Neural cell (in vitro differentiated cells): ENCODE data around the gene ANKRD45.

ENCODE experiments used
- EP300 ChIP-seq: fragments of 450-650 bp; conservative IDR thresholded peaks from 2 replicates; pipeline ENCODE4 v1.6.1; 2014; ENCODE audit warnings: antibody characterized with exemption, mild to moderate bottlenecking, moderate library complexity; ENCODE audit not compliant: poor library complexity, severe bottlenecking
- EZH2 ChIP-seq: fragments of 200-600, 300-800 bp; shearing (Covaris generic), sonication (generic); IDR thresholded peaks from 2 replicates; pipeline ENCODE4 v1.6.1; 2014; ENCODE audit warnings: antibody characterized with exemption, low read length, borderline replicate concordance, mild to moderate bottlenecking; ENCODE audit not compliant: insufficient read depth, poor library complexity, severe bottlenecking
- MXI1 ChIP-seq: fragments of 450-650 bp; conservative IDR thresholded peaks from 2 replicates; pipeline ENCODE4 v1.6.1; 2014; ENCODE audit warnings: antibody characterized with exemption, mild to moderate bottlenecking; ENCODE audit not compliant: poor library complexity, severe bottlenecking
- POLR2AphosphoS5 ChIP-seq: IDR thresholded peaks from 2 replicates; pipeline ENCODE4 v1.6.1; 2012
- RAD21 ChIP-seq: fragments of 450-650 bp; conservative IDR thresholded peaks from 2 replicates; pipeline ENCODE4 v1.6.1; 2014; ENCODE audit warnings: antibody characterized with exemption, mild to moderate bottlenecking, moderate library complexity
- SMC3 ChIP-seq: fragments of 450-650 bp; conservative IDR thresholded peaks from 2 replicates; pipeline ENCODE4 v1.6.1; 2014; ENCODE audit warnings: antibody characterized with exemption, mild to moderate bottlenecking, moderate library complexity; ENCODE audit not compliant: poor library complexity
- TAF1 ChIP-seq: IDR thresholded peaks from 2 replicates; pipeline ENCODE4 v1.6.1; 2012; ENCODE audit warnings: low read depth
- TF ChIP-seq, protein P1 (sequence below): fragments of 450-650 bp; IDR thresholded peaks from 2 replicates; pipeline ENCODE4 v1.5.1; 2014; ENCODE audit warnings: antibody characterized with exemption, mild to moderate bottlenecking, moderate library complexity; ENCODE audit not compliant: poor library complexity, severe bottlenecking
- TF ChIP-seq, protein P2 (sequence below): IDR thresholded peaks from 2 replicates; pipeline ENCODE4 v1.6.1; 2012; ENCODE audit warnings: borderline replicate concordance

- TF ChIP-seq EZH2 (no peak), POLR2AphosphoS5 (no peak), SMC3 (no peak), EP300 (no peak), TAF1 (no peak), MXI1 (no peak), RAD21 (no peak)
- TF ChIP-seq, protein P1, sequence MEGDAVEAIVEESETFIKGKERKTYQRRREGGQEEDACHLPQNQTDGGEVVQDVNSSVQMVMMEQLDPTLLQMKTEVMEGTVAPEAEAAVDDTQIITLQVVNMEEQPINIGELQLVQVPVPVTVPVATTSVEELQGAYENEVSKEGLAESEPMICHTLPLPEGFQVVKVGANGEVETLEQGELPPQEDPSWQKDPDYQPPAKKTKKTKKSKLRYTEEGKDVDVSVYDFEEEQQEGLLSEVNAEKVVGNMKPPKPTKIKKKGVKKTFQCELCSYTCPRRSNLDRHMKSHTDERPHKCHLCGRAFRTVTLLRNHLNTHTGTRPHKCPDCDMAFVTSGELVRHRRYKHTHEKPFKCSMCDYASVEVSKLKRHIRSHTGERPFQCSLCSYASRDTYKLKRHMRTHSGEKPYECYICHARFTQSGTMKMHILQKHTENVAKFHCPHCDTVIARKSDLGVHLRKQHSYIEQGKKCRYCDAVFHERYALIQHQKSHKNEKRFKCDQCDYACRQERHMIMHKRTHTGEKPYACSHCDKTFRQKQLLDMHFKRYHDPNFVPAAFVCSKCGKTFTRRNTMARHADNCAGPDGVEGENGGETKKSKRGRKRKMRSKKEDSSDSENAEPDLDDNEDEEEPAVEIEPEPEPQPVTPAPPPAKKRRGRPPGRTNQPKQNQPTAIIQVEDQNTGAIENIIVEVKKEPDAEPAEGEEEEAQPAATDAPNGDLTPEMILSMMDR: no peak
- TF ChIP-seq, protein P2, sequence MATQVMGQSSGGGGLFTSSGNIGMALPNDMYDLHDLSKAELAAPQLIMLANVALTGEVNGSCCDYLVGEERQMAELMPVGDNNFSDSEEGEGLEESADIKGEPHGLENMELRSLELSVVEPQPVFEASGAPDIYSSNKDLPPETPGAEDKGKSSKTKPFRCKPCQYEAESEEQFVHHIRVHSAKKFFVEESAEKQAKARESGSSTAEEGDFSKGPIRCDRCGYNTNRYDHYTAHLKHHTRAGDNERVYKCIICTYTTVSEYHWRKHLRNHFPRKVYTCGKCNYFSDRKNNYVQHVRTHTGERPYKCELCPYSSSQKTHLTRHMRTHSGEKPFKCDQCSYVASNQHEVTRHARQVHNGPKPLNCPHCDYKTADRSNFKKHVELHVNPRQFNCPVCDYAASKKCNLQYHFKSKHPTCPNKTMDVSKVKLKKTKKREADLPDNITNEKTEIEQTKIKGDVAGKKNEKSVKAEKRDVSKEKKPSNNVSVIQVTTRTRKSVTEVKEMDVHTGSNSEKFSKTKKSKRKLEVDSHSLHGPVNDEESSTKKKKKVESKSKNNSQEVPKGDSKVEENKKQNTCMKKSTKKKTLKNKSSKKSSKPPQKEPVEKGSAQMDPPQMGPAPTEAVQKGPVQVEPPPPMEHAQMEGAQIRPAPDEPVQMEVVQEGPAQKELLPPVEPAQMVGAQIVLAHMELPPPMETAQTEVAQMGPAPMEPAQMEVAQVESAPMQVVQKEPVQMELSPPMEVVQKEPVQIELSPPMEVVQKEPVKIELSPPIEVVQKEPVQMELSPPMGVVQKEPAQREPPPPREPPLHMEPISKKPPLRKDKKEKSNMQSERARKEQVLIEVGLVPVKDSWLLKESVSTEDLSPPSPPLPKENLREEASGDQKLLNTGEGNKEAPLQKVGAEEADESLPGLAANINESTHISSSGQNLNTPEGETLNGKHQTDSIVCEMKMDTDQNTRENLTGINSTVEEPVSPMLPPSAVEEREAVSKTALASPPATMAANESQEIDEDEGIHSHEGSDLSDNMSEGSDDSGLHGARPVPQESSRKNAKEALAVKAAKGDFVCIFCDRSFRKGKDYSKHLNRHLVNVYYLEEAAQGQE: no peak
Measured at GRCh38 chr1:173608503-173609216, 61.0 kb downstream of the ANKRD45 start.
